ENCODE measurements around the gene COL2A1. TPM values are rescaled to one million over a fixed set of nuclear protein-coding genes. Genes with fewer than 3 reads are reported as not detected.

Gene COL2A1
- total RNA-seq, 1 experiment from 2014 or later: not detected

- Histone ChIP-seq H3K4me1 (replicated peaks; ENCODE audit: insufficient read depth) (peaks cover under 1% of the 10 kb centered on the region; the same call in 1 of the 2 replicates), H3K9me2 (ENCODE audit: insufficient read depth) (no peaks in the 10 kb centered on the region), H3K79me2 (ENCODE audit: low read depth) (no peaks in the 10 kb centered on the region), H3F3A (ENCODE audit: insufficient read depth, low read depth) (no peaks in the 10 kb centered on the region), H3K9me3 (ENCODE audit: insufficient read depth, low read depth) (no peaks in the 10 kb centered on the region), H3K27me3 (ENCODE audit: insufficient read depth, low read depth) (peaks cover 74% of the 10 kb centered on the region), H2AFZ (no peak overlapping the region), H3K4me2 (no peak overlapping the region), H3K36me3 (ENCODE audit: low read depth) (no peaks in the 10 kb centered on the region), H3K4me3 (no peak overlapping the region), H3K27ac (no peak overlapping the region), H4K20me1 (ENCODE audit: insufficient read depth) (no peaks in the 10 kb centered on the region)
- intact Hi-C loops (cut with micrococcal nuclease; ENCODE audit: unreplicated experiment): no loop called here
- no TSS peak for BruUV-seq (replicated peaks)
- ChIA-PET CTCF (interaction anchor here (1.4 kb wide), 1 partner anchor 71 kb away, joined by 4 read pairs; no protein-coding TSS in a partner anchor), POLR2A (ENCODE audit: unreplicated experiment) (no interaction called here)
- TF ChIP-seq EZH2 (IDR thresholded peaks at IDR 0.05; ENCODE audit: low read depth) (no peak), CTCF (conservative IDR thresholded peaks at IDR 0.05) (no peak)
- no peak for DNase-seq
Observed at GRCh38 chr12:47991106-47992061, 12.9 kb downstream of the COL2A1 start.

- no peak overlapping the region for H2AFZ ChIP-seq
- H3K9me2 ChIP-seq (ENCODE audit: insufficient read depth): no peaks in the 10 kb centered on the region
- no peak for TF ChIP-seq CTCF (conservative IDR thresholded peaks at IDR 0.05)
- TF ChIP-seq EZH2 (IDR thresholded peaks at IDR 0.05; ENCODE audit: low read depth): no peak
- BruUV-seq (replicated peaks): no TSS peak
- H3F3A ChIP-seq (ENCODE audit: insufficient read depth, low read depth): no peaks in the 10 kb centered on the region
- no peaks in the 10 kb centered on the region for H3K79me2 ChIP-seq (ENCODE audit: low read depth)
- no peak overlapping the region for H3K4me2 ChIP-seq
- no peaks in the 10 kb centered on the region for H3K9me3 ChIP-seq (ENCODE audit: insufficient read depth, low read depth)
- H3K27ac ChIP-seq: no peak overlapping the region
- peaks cover 78% of the 10 kb centered on the region for H3K27me3 ChIP-seq (ENCODE audit: insufficient read depth, low read depth)
- H4K20me1 ChIP-seq (ENCODE audit: insufficient read depth): no peaks in the 10 kb centered on the region
- intact Hi-C loops (cut with micrococcal nuclease; ENCODE audit: unreplicated experiment): no loop called here
- CTCF ChIA-PET: interaction anchor here (1.4 kb wide), 1 partner anchor 72 kb away, joined by 4 read pairs; no protein-coding TSS in a partner anchor
- POLR2A ChIA-PET (ENCODE audit: unreplicated experiment): no interaction called here
- H3K4me1 ChIP-seq (replicated peaks; ENCODE audit: insufficient read depth): no peaks in the 10 kb centered on the region
- H3K4me3 ChIP-seq: no peak overlapping the region
- DNase-seq: no peak
- no peaks in the 10 kb centered on the region for H3K36me3 ChIP-seq (ENCODE audit: low read depth)
Observed at GRCh38 chr12:47990351-47991105, 13.7 kb downstream of the COL2A1 start.

- Histone ChIP-seq H3K27me3 (ENCODE audit: insufficient read depth, low read depth) (peaks cover 77% of the 10 kb centered on the region), H3K4me2 (no peak overlapping the region), H3K4me3 (no peak overlapping the region), H3K9me2 (ENCODE audit: insufficient read depth) (no peaks in the 10 kb centered on the region), H3F3A (ENCODE audit: insufficient read depth, low read depth) (no peaks in the 10 kb centered on the region), H2AFZ (no peak overlapping the region), H4K20me1 (ENCODE audit: insufficient read depth) (no peaks in the 10 kb centered on the region), H3K27ac (no peak overlapping the region), H3K4me1 (replicated peaks; ENCODE audit: insufficient read depth) (no peaks in the 10 kb centered on the region), H3K36me3 (ENCODE audit: low read depth) (no peaks in the 10 kb centered on the region), H3K9me3 (ENCODE audit: insufficient read depth, low read depth) (no peaks in the 10 kb centered on the region), H3K79me2 (ENCODE audit: low read depth) (no peaks in the 10 kb centered on the region)
- no TSS peak for BruUV-seq (replicated peaks)
- TF ChIP-seq CTCF (conservative IDR thresholded peaks at IDR 0.05) (no peak), EZH2 (IDR thresholded peaks at IDR 0.05; ENCODE audit: low read depth) (no peak)
- intact Hi-C loops (cut with micrococcal nuclease; ENCODE audit: unreplicated experiment): no loop called here
- ChIA-PET POLR2A (ENCODE audit: unreplicated experiment) (no interaction called here), CTCF (no interaction called here)
- no peak for DNase-seq
Observed at GRCh38 chr12:47989666-47990065, 14.6 kb downstream of the COL2A1 start.

Measured in PC-9 (cell line).